ENCODE results near the gene PBXIP1. TPM values are rescaled to one million over a fixed set of nuclear protein-coding genes. Genes with fewer than 3 reads are reported as not detected.
A peak's percentile ranks its signal among the peaks of the same experiment; 100 is the strongest.

Gene PBXIP1
- total RNA-seq, 1 experiment from 2014 or later = 26.5 TPM

DNA sequence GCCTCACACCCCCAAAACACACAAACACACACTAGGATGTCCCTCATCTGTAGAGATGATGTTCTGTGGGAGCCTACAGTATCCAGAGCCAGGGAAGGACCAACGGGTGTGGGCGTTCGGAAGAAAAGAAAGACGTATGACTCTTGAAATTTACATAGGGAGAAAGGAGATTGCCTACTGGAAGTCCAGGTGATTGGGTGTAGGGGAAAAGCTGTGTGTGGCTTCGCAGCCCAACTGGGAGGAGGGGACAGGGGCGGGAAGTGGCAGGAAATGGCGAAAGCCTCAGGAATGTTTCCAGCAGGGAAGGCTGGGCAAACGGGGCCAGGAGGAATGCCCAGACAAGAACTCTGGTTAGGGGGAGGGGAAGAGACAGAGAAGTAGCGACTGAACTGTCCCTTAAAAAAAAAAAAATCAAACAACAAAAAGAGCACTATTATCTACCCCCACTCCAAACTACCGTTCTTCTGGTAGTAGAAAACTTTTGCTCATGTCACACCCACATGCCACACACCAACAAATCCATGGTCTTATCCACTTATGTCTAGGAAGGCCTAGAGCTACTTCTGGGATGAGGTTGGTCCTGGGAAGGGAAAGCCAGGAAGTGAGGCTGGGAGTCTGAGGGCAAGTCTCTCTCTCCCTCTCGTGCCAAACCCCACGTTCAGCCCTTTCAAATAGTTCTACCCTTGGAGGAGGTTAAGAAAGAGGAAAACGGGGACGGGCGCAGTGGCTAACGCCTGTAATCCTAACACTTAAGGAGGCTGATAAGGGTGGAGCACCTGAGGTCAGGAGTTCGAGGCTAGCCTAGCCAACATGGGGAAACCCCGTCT, 16.8 kb upstream of the PBXIP1 start (continued):
- TF ChIP-seq, protein P1, sequence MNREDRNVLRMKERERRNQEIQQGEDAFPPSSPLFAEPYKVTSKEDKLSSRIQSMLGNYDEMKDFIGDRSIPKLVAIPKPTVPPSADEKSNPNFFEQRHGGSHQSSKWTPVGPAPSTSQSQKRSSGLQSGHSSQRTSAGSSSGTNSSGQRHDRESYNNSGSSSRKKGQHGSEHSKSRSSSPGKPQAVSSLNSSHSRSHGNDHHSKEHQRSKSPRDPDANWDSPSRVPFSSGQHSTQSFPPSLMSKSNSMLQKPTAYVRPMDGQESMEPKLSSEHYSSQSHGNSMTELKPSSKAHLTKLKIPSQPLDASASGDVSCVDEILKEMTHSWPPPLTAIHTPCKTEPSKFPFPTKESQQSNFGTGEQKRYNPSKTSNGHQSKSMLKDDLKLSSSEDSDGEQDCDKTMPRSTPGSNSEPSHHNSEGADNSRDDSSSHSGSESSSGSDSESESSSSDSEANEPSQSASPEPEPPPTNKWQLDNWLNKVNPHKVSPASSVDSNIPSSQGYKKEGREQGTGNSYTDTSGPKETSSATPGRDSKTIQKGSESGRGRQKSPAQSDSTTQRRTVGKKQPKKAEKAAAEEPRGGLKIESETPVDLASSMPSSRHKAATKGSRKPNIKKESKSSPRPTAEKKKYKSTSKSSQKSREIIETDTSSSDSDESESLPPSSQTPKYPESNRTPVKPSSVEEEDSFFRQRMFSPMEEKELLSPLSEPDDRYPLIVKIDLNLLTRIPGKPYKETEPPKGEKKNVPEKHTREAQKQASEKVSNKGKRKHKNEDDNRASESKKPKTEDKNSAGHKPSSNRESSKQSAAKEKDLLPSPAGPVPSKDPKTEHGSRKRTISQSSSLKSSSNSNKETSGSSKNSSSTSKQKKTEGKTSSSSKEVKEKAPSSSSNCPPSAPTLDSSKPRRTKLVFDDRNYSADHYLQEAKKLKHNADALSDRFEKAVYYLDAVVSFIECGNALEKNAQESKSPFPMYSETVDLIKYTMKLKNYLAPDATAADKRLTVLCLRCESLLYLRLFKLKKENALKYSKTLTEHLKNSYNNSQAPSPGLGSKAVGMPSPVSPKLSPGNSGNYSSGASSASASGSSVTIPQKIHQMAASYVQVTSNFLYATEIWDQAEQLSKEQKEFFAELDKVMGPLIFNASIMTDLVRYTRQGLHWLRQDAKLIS (CRISPR knock-in tag; IDR thresholded peaks at IDR 0.05; ENCODE audit: borderline replicate concordance) = peak; percentile 52; the same call in 1 of the 2 replicates
- TF ChIP-seq, protein P2, sequence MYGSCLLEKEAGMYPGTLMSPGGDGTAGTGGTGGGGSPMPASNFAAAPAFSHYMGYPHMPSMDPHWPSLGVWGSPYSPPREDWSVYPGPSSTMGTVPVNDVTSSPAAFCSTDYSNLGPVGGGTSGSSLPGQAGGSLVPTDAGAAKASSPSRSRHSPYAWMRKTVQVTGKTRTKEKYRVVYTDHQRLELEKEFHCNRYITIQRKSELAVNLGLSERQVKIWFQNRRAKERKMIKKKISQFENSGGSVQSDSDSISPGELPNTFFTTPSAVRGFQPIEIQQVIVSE (CRISPR knock-in tag; IDR thresholded peaks at IDR 0.05; ENCODE audit: borderline replicate concordance) = no peak
- TF ChIP-seq, protein P3, sequence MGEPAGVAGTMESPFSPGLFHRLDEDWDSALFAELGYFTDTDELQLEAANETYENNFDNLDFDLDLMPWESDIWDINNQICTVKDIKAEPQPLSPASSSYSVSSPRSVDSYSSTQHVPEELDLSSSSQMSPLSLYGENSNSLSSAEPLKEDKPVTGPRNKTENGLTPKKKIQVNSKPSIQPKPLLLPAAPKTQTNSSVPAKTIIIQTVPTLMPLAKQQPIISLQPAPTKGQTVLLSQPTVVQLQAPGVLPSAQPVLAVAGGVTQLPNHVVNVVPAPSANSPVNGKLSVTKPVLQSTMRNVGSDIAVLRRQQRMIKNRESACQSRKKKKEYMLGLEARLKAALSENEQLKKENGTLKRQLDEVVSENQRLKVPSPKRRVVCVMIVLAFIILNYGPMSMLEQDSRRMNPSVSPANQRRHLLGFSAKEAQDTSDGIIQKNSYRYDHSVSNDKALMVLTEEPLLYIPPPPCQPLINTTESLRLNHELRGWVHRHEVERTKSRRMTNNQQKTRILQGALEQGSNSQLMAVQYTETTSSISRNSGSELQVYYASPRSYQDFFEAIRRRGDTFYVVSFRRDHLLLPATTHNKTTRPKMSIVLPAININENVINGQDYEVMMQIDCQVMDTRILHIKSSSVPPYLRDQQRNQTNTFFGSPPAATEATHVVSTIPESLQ (CRISPR knock-in tag; IDR thresholded peaks at IDR 0.05) = no peak
- TF ChIP-seq OVOL2 (CRISPR knock-in tag; IDR thresholded peaks at IDR 0.05; ENCODE audit: borderline replicate concordance) = no peak
- no peak for TF ChIP-seq GRHL2 (CRISPR knock-in tag; IDR thresholded peaks at IDR 0.05; ENCODE audit: insufficient replicate concordance, severe bottlenecking)
- TF ChIP-seq SP1 (CRISPR knock-in tag; conservative IDR thresholded peaks at IDR 0.05) = peak; percentile 75; the same call in 1 of the 2 replicates
- TF ChIP-seq CBFB (CRISPR knock-in tag; IDR thresholded peaks at IDR 0.05; ENCODE audit: low read depth) = no peak
- TF ChIP-seq ZNF671 (CRISPR knock-in tag; IDR thresholded peaks at IDR 0.05) = no peak
- no peak for TF ChIP-seq TCF7 (CRISPR knock-in tag; IDR thresholded peaks at IDR 0.05; ENCODE audit: low read depth)

DNA sequence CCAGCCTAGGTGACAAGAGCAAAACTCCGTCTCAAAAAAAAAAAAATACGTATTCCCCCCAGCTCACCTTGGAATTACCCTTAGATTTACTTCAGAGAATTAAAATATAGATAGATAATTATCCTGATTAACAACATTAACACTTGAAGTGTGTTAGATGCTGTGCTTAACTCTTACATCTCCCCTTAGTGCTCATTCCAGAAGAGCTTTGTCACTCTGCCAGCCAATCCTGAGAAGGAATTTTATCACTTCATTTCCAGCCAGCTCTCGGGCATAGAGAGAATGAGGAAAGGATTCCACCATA, 16.3 kb upstream of the PBXIP1 start:
- TF ChIP-seq GTF2I (CRISPR knock-in tag; conservative IDR thresholded peaks at IDR 0.05) = no peak
- TF ChIP-seq, protein P4, sequence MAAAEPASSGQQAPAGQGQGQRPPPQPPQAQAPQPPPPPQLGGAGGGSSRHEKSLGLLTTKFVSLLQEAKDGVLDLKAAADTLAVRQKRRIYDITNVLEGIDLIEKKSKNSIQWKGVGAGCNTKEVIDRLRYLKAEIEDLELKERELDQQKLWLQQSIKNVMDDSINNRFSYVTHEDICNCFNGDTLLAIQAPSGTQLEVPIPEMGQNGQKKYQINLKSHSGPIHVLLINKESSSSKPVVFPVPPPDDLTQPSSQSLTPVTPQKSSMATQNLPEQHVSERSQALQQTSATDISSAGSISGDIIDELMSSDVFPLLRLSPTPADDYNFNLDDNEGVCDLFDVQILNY (CRISPR knock-in tag; IDR thresholded peaks at IDR 0.05) = no peak
- no peak for TF ChIP-seq ZNF232 (CRISPR knock-in tag; IDR thresholded peaks at IDR 0.05)
- TF ChIP-seq EMX1 (CRISPR knock-in tag; IDR thresholded peaks at IDR 0.05) = no peak
- TF ChIP-seq CBFB (CRISPR knock-in tag; IDR thresholded peaks at IDR 0.05; ENCODE audit: low read depth) = no peak
- TF ChIP-seq, protein P5, sequence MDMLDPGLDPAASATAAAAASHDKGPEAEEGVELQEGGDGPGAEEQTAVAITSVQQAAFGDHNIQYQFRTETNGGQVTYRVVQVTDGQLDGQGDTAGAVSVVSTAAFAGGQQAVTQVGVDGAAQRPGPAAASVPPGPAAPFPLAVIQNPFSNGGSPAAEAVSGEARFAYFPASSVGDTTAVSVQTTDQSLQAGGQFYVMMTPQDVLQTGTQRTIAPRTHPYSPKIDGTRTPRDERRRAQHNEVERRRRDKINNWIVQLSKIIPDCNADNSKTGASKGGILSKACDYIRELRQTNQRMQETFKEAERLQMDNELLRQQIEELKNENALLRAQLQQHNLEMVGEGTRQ (CRISPR knock-in tag; IDR thresholded peaks at IDR 0.05) = no peak
- ATAC-seq = no peak
- Mint-ChIP-seq H3K27me3 (ENCODE audit: low read depth) (no peaks in the 10 kb centered on the region), H3K4me3 (no peak overlapping the region), H3K4me1 (peaks cover 42% of the 10 kb centered on the region), H3K9me3 (no peaks in the 10 kb centered on the region), H3K27ac (no peak overlapping the region), H3K36me3 (peaks cover 13% of the 10 kb centered on the region)
- no peak for DNase-seq (ENCODE audit: low spot score)
- ChIA-PET CTCF (interaction anchor here (0.9 to 8.3 kb wide), 13 partner anchors 11 to 201 kb away, joined by 3 to 176 read pairs (median 20); partner anchors contain the start of genes ADAM15, EFNA4, FLAD1 and KRTCAP2), POLR2A (interaction anchor here (0.5 to 7.3 kb wide), 11 partner anchors 10 to 222 kb away, joined by 3 to 176 read pairs (median 6); partner anchors contain the start of genes FLAD1, LENEP, PBXIP1 and PMVK)

Data from WTC11 (cell line).